SJCRH30 (cell line): Measurements from ENCODE around the gene NAIP. TPM values are rescaled to one million over a fixed set of nuclear protein-coding genes. Genes with fewer than 3 reads are reported as not detected.
"Not testable (repeated sequence)": the region's sequence is repeated elsewhere in the genome, so short reads cannot be mapped to it uniquely, and the experiment has no call there.

Source experiments
- DNase-seq, 2 experiments: peaks; one replicate each; pipeline ENCODE4 v3.0.0-alpha.2; 2015 to 2020
- H3K27ac ChIP-seq: fragments of 250-450 bp; sonication (Bioruptor Pico); 2 replicates; pipeline ENCODE4 v1.5.1; 2020; ENCODE audit warnings: mild to moderate bottlenecking, moderate library complexity
- H3K27me3 ChIP-seq: fragments of 250-450 bp; sonication (Bioruptor Pico); 2 replicates; pipeline ENCODE4 v1.5.1; 2020; ENCODE audit warnings: mild to moderate bottlenecking, moderate library complexity
- H3K36me3 ChIP-seq: fragments of 250-450 bp; sonication (Bioruptor Pico); 2 replicates; pipeline ENCODE4 v1.5.1; 2020; ENCODE audit warnings: mild to moderate bottlenecking, moderate library complexity
- H3K4me1 ChIP-seq: fragments of 250-450 bp; sonication (Bioruptor Pico); 2 replicates; pipeline ENCODE4 v1.5.1; 2020; ENCODE audit warnings: mild to moderate bottlenecking, moderate library complexity
- H3K4me3 ChIP-seq: fragments of 250-450 bp; sonication (Bioruptor Pico); 2 replicates; pipeline ENCODE4 v1.5.1; 2020; ENCODE audit warnings: mild to moderate bottlenecking, moderate library complexity
- H3K9me3 ChIP-seq: fragments of 250-450 bp; sonication (Bioruptor Pico); replicated peaks from 2 replicates; pipeline ENCODE4 v1.5.1; 2020; ENCODE audit warnings: mild to moderate bottlenecking, moderate library complexity
- total RNA-seq: library from RNA; depleted of rRNA; stranded (reverse); fragments of >200 nt; shearing (Covaris generic); gene quantifications from 2 replicates; pipeline ENCODE4 v1.2.3, GENCODE V29; 2014; rRNA removed

Gene NAIP
- total RNA-seq, 1 experiment from 2014 or later = 9.2 TPM

DNA sequence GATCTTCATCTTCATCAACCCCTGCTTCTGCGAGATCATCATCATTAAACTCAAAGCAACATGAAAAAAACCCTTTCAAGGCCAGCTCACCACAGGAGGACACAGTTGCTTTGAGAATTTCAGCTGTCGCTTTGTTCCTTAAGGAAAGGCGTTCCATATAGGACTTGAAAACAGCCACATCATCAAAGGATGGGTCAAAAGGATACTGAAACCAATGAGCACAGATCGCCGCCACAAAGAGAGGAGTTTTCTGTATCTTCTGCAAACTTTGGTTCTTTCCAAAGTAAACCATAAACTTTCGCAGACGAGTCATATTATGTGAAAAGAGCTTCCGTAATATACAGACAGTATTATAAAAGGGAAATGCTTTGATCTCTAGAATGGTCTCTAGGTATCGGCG lies 40.3 kb downstream of the NAIP start:
- not testable (repeated sequence) for H3K27ac ChIP-seq, H3K4me1 ChIP-seq, H3K4me3 ChIP-seq, H3K9me3 ChIP-seq, H3K36me3 ChIP-seq, DNase-seq, H3K27me3 ChIP-seq

DNA sequence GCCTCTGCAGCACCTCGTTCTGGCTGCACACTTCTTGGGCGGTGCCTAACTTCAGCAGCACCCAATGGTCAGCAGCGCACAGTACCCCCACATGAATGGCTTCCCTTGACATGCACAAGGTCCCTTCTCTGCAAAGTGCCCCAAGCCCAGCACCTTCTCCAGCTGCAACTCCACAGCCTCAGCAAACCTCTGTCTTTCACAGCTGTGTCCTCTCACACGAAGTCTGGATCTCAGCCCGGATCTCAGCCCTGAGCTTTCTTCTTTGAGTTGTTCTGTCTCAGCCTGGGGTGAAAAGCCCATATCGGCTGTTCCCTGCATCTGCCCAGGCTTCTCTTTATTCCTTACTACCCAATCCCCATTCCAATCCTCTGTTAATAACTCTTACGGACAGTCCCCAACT lies 57.9 kb downstream of the NAIP start:
- H3K27ac ChIP-seq, DNase-seq, H3K27me3 ChIP-seq, H3K36me3 ChIP-seq, H3K4me3 ChIP-seq, H3K9me3 ChIP-seq, H3K4me1 ChIP-seq: not testable (repeated sequence)

DNA sequence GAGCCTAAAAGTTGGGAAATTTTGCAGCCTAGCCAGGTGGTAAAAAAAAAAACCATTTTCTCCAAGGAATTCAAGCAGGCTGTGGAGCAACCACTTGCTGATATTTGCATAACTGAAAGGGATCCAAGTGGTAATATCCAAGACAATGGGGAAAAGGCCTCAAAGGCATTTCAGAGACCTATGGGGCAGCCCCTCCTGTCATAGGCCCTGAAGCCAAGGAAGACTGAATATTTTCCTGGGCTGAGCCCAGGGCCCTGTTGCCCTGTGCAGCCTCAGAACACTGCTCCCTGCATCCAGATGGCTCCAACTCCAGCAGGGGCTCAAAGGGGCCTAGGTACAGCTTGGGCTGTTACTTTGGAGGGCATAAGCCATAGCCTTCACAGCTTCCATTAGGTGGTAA lies 60.6 kb downstream of the NAIP start:
- not testable (repeated sequence) for H3K27ac ChIP-seq, H3K9me3 ChIP-seq, H3K4me3 ChIP-seq, H3K4me1 ChIP-seq, H3K36me3 ChIP-seq, DNase-seq, H3K27me3 ChIP-seq

DNA sequence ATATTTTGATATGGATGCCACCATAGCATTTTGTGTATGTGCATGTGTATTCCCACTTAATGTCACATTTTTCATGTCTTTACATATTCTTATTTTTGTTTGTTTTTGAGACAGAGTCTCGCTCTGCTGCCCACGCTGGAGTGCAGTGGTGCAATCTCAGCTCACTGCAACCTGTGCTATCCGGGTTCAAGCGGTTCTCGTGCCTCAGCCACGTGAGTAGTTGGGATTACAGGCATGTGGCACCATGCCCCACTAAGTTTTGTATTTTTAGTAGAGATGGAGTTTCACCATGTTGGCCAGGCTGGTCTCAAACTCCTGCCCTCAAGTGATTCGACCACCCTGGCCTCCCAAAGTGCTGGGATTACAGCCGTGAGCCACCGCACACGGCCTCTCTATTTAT lies 72.1 kb downstream of the NAIP start:
- not testable (repeated sequence) for DNase-seq, H3K27me3 ChIP-seq, H3K36me3 ChIP-seq, H3K4me3 ChIP-seq, H3K9me3 ChIP-seq, H3K27ac ChIP-seq, H3K4me1 ChIP-seq

DNA sequence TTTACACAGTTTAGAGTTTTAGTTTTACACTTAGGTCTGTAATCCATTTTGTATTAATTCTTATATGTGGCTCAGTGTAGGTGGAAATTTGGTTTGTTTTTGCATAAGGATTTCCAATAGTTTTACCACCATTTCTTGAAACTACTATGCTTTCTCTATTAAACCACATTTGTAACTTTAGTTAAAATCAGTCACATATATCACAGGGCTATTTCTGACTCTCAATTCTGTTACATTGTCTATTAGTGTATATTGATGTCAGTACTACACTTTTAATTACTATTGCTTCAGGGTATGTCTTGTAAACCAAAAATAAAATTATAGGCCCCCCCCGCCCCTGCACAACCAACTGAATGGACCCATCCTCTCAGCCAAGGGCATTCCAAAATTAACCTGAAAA lies 92.6 kb downstream of the NAIP start:
- not testable (repeated sequence) for H3K4me1 ChIP-seq, H3K9me3 ChIP-seq, H3K27ac ChIP-seq, DNase-seq, H3K4me3 ChIP-seq, H3K36me3 ChIP-seq, H3K27me3 ChIP-seq

DNA sequence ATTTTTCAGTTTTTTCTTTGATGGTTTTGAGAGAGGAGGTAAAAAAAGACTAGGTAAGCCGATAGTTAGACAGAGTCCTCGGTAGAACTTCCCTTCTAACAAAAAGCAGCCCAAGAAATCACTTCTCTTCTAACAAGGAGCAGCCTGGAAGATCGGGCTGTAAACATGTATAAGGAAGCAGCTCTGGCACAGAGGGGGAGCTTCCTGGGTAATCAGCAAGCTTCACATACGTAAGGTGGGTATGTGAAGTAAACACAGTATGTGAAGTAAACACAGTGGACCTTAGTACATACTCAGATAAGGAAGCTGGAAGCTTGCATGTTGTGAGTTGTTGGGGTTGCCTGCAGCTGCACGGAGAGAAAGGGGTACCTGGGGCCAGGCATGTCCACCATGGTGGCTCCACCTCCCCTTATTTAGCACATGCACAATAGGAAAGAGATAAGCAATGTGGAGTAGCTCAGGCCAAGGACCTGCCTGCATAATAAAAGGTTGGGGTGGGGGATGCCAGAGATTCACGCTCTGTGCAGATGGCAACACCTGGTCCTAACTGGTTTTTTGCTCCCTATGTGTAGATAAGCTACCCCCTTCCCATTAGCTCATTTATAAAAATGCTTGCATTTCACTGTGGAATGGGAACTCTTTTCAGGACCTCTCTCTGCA lies 93.3 kb downstream of the NAIP start:
- H3K27me3 ChIP-seq, H3K36me3 ChIP-seq, DNase-seq, H3K9me3 ChIP-seq, H3K4me1 ChIP-seq, H3K27ac ChIP-seq, H3K4me3 ChIP-seq: not testable (repeated sequence)

DNA sequence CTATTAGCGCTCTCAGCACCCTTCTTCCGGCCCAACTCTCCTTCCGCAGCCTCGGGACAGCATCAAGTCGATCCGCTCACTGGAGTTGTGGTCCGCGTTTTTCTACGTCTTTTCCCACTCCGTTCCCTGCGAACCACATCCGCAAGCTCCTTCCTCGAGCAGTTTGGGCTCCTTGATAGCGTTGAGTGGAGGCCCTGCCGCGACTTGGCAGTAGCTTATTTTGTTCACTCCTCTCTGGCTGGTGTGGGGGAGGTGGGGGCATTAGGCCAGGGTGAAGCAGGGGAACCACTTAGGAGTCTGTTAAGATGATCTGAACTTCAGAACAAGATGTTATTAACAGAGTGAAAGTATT lies 100.0 kb downstream of the NAIP start:
- DNase-seq, H3K4me3 ChIP-seq, H3K36me3 ChIP-seq, H3K4me1 ChIP-seq, H3K27me3 ChIP-seq, H3K9me3 ChIP-seq, H3K27ac ChIP-seq: not testable (repeated sequence)

Other genes with a start within 250 kb of the NAIP start
- gene SERF1A, start 124.7 kb downstream of the NAIP start, total RNA-seq = 17.7 and 31.4 TPM in 2 replicates
- 123 and 135 TPM in 2 replicates for gene SMN1, start 100.3 kb downstream of the NAIP start, total RNA-seq
- gene GTF2H2, start 42.3 kb upstream of the NAIP start, total RNA-seq = 53.4 and 66.6 TPM in 2 replicates